Lower lobe of right lung (tissue), 2 donors: ENCODE data around the gene HS3ST3A1. TPM values are rescaled to one million over a fixed set of nuclear protein-coding genes. Genes with fewer than 3 reads are reported as not detected.

Experiments
- ATAC-seq, 2 donors: fragments of 200-7000 bp; cut with Tn5 transposase; one replicate each; pipeline ENCODE4 v1.9.1; 2020 to 2022; ENCODE audit warnings: mild to moderate bottlenecking in 2 of 2, moderate library complexity in 2 of 2
- DNase-seq: peaks from one replicate; pipeline ENCODE4 v3.0.0-alpha.2; 2020
- H3K27ac ChIP-seq: fragments of 200-600 bp; one replicate; pipeline ENCODE4 v1.8.0; 2022
- H3K27me3 ChIP-seq: fragments of 200-600 bp; one replicate; pipeline ENCODE4 v1.8.0; 2022; ENCODE audit warnings: low read depth
- H3K36me3 ChIP-seq: fragments of 200-600 bp; one replicate; pipeline ENCODE4 v1.8.0; 2022; ENCODE audit warnings: mild to moderate bottlenecking
- H3K4me1 ChIP-seq: fragments of 200-600 bp; one replicate; pipeline ENCODE4 v1.8.0; 2022
- H3K4me3 ChIP-seq: fragments of 200-600 bp; one replicate; pipeline ENCODE4 v1.8.0; 2022; ENCODE audit warnings: mild to moderate bottlenecking
- H3K9me3 ChIP-seq: fragments of 200-600 bp; one replicate; pipeline ENCODE4 v1.8.0; 2022
- CTCF ChIP-seq: fragments of 200-600 bp; IDR thresholded peaks from one replicate; pipeline ENCODE4 v1.8.0; 2022; ENCODE audit warnings: antibody characterized with exemption, mild to moderate bottlenecking
- intact Hi-C: fragments of 100-400 bp; cut with DNase I; formaldehyde crosslinking; loops from one replicate; pipeline ENCODE4 v1.11.0; 2022
- microRNA-seq: library from miRNA; unstranded; fragments of <30 nt; microRNA quantifications from one replicate; pipeline ENCODE4 v1.2.0, GENCODE V29; 2020; ENCODE audit warnings: borderline number of aligned reads
- total RNA-seq: library from RNA; stranded (reverse); fragmentation: NEBNext Ultra II Directional; extraction: Animal tissue kit (Norgen Biotek cat#: 25700); gene quantifications from one replicate; pipeline ENCODE4 v1.2.1, GENCODE V29; 2021
- donor health status: DM: no; HTN: yes; CAD: no; lungs with severe emphysema.

Gene HS3ST3A1
- total RNA-seq, 1 donor from 2014 or later = 0.53 TPM

- Histone ChIP-seq H3K36me3 (no peaks in the 10 kb centered on the region), H3K27ac (no peak overlapping the region), H3K9me3 (no peaks in the 10 kb centered on the region), H3K4me3 (no peak overlapping the region), H3K4me1 (no peaks in the 10 kb centered on the region), H3K27me3 (peaks cover 3% of the 10 kb centered on the region)
- no peak for DNase-seq
- intact Hi-C loops = no loop called here
- ATAC-seq = peak in 1 of 2 donors; percentile 32
- TF ChIP-seq CTCF = no peak
Observed at GRCh38 chr17:13462146-13462545, 139.6 kb downstream of the HS3ST3A1 start.

GRCh38 chr17:13460261-13461000 lies 141.3 kb downstream of the HS3ST3A1 start:
- ATAC-seq (no peak), DNase-seq (no peak)
- H3K27me3 ChIP-seq = peaks cover 3% of the 10 kb centered on the region
- TF ChIP-seq CTCF = no peak
- H3K27ac ChIP-seq = no peak overlapping the region
- no peak overlapping the region for H3K4me3 ChIP-seq
- no peaks in the 10 kb centered on the region for H3K36me3 ChIP-seq
- no peaks in the 10 kb centered on the region for H3K4me1 ChIP-seq
- H3K9me3 ChIP-seq = no peaks in the 10 kb centered on the region
- intact Hi-C loops = no loop called here

GRCh38 chr17:13457783-13458182 lies 143.9 kb downstream of the HS3ST3A1 start:
- H3K27ac ChIP-seq = no peak overlapping the region
- no peaks in the 10 kb centered on the region for H3K9me3 ChIP-seq
- no peaks in the 10 kb centered on the region for H3K4me1 ChIP-seq
- no peaks in the 10 kb centered on the region for H3K36me3 ChIP-seq
- no peak overlapping the region for H3K4me3 ChIP-seq
- ATAC-seq = no peak
- H3K27me3 ChIP-seq = peaks cover 3% of the 10 kb centered on the region
- no peak for TF ChIP-seq CTCF
- intact Hi-C loops = no loop called here
- DNase-seq = no peak

Small RNA genes lying within 50 kb of the gene (microRNA-seq; reads per million reads assigned to microRNA genes)
- not detected for gene MIR548H3
